Endodermal cell (in vitro differentiated cells): ENCODE measurements around the gene TOMM34. TPM values are rescaled to one million over a fixed set of nuclear protein-coding genes. Genes with fewer than 3 reads are reported as not detected.
A peak's percentile ranks its signal among the peaks of the same experiment; 100 is the strongest.

Source experiments
- DNase-seq: peaks from one replicate; pipeline ENCODE4 v3.0.0-alpha.2; 2017
- H3K27ac ChIP-seq: 2 replicates; pipeline ENCODE4 v1.5.1; 2013; ENCODE audit warnings: mild to moderate bottlenecking, low read depth, low read length, moderate library complexity
- H3K27me3 ChIP-seq: 2 replicates; pipeline ENCODE4 v1.6.1; 2013; ENCODE audit warnings: mild to moderate bottlenecking, low read length, moderate library complexity; ENCODE audit not compliant: insufficient read depth, control insufficient read depth, poor library complexity, severe bottlenecking
- H3K36me3 ChIP-seq: 2 replicates; pipeline ENCODE4 v1.7.0; 2013; ENCODE audit warnings: mild to moderate bottlenecking, low read length, moderate library complexity; ENCODE audit not compliant: control insufficient read depth, insufficient read depth
- H3K4me1 ChIP-seq: one replicate; pipeline ENCODE4 v1.7.0; 2013; ENCODE audit warnings: low read length; ENCODE audit not compliant: control insufficient read depth, insufficient read depth
- H3K4me3 ChIP-seq: 2 replicates; pipeline ENCODE4 v1.5.1; 2013; ENCODE audit warnings: mild to moderate bottlenecking, low read length, moderate library complexity
- H3K9ac ChIP-seq: 2 replicates; pipeline ENCODE4 v1.6.1; 2013; ENCODE audit warnings: mild to moderate bottlenecking, low read length, moderate library complexity; ENCODE audit not compliant: poor library complexity, severe bottlenecking; ENCODE audit errors: extremely low read depth
- H3K9me3 ChIP-seq: 2 replicates; pipeline ENCODE4 v1.6.1; 2013; ENCODE audit warnings: mild to moderate bottlenecking, low read length, moderate library complexity; ENCODE audit not compliant: control insufficient read depth
- H3K27ac Mint-ChIP-seq: 2 replicates; pipeline ENCODE4 v1.8.0; 2020; ENCODE audit warnings: mixed read lengths
- H3K27me3 Mint-ChIP-seq: 2 replicates; pipeline ENCODE4 v1.8.0; 2021; ENCODE audit warnings: mild to moderate bottlenecking, mixed read lengths; ENCODE audit not compliant: insufficient read depth
- H3K36me3 Mint-ChIP-seq: 2 replicates; pipeline ENCODE4 v1.8.0; 2020; ENCODE audit warnings: low read depth, mixed read lengths
- H3K4me1 Mint-ChIP-seq: 2 replicates; pipeline ENCODE4 v1.8.0; 2020; ENCODE audit warnings: mixed read lengths
- H3K4me3 Mint-ChIP-seq: 2 replicates; pipeline ENCODE4 v1.8.0; 2020; ENCODE audit warnings: mild to moderate bottlenecking, moderate library complexity, mixed read lengths
- H3K9me3 Mint-ChIP-seq: 2 replicates; pipeline ENCODE4 v1.8.0; 2020; ENCODE audit warnings: mild to moderate bottlenecking, mixed read lengths
- CTCF ChIP-seq: fragments of 200-600 bp; sonication (generic); conservative IDR thresholded peaks from 2 replicates; pipeline ENCODE4 v1.5.0; 2021; ENCODE audit warnings: antibody characterized with exemption, mild to moderate bottlenecking
- WGBS, 2 experiments: methylation state at CpG; one replicate each; pipeline versions ENCODE4 v1.1.5 to v1.1.7; 2013; ENCODE audit warnings: missing lambda C conversion rate in 2 of 2, mixed read lengths in 1 of 2; ENCODE audit not compliant: insufficient coverage in 1 of 2, insufficient read length in 1 of 2; 5-methylcytosine and 5-hydroxymethylcytosine counted together
- total RNA-seq, 2 donors: library from RNA; stranded (reverse); fragmentation: NEBNext Ultra II Directional in 1 of 2; extraction: Animal tissue kit (Norgen Biotek cat#: 25700) in 1 of 2; gene quantifications; 2 replicates in 1 of 2; 3 replicates in 1 of 2; pipeline ENCODE4 v1.2.1, GENCODE V29; 2021

TOMM34 gene
- total RNA-seq, 2 donors from 2014 or later, result 43.6 to 43.9 TPM

- WGBS, 2 experiments, result 89 to 92% methylated on average over 11 to 12 of the region's 12 CpGs
- peaks cover 71% of the 10 kb centered on the region for H3K36me3 Mint-ChIP-seq
- DNase-seq, result peak; percentile 69
- Histone ChIP-seq H3K27me3 (no peaks in the 10 kb centered on the region), H3K9me3 (no peaks in the 10 kb centered on the region), H3K27ac (no peak overlapping the region), H3K36me3 (peaks cover 68% of the 10 kb centered on the region), H3K4me3 (no peak overlapping the region), H3K9ac (no peak overlapping the region), H3K4me1 (no peaks in the 10 kb centered on the region)
- no peak overlapping the region for H3K4me3 Mint-ChIP-seq
- no peak overlapping the region for H3K27ac Mint-ChIP-seq
- no peaks in the 10 kb centered on the region for H3K9me3 Mint-ChIP-seq
- H3K4me1 Mint-ChIP-seq, result peaks cover 13% of the 10 kb centered on the region
- no peaks in the 10 kb centered on the region for H3K27me3 Mint-ChIP-seq
- TF ChIP-seq CTCF, result no peak
Measured at GRCh38 chr20:44916586-44916985, 43.6 kb downstream of the TOMM34 start.

GRCh38 chr20:44914924-44915323 lies 45.3 kb downstream of the TOMM34 start:
- H3K36me3 ChIP-seq, result peaks cover 65% of the 10 kb centered on the region
- H3K27me3 ChIP-seq, result no peaks in the 10 kb centered on the region
- H3K4me1 ChIP-seq, result no peaks in the 10 kb centered on the region
- no peaks in the 10 kb centered on the region for H3K27me3 Mint-ChIP-seq
- H3K27ac Mint-ChIP-seq, result no peak overlapping the region
- no peaks in the 10 kb centered on the region for H3K9me3 Mint-ChIP-seq
- WGBS, 2 experiments, result 90 to 91% methylated on average over 1 of the region's 1 CpG
- DNase-seq, result no peak
- no peak overlapping the region for H3K4me3 ChIP-seq
- H3K4me1 Mint-ChIP-seq, result peaks cover 15% of the 10 kb centered on the region
- no peak overlapping the region for H3K27ac ChIP-seq
- H3K9ac ChIP-seq, result no peak overlapping the region
- no peak for TF ChIP-seq CTCF
- H3K4me3 Mint-ChIP-seq, result no peak overlapping the region
- peaks cover 65% of the 10 kb centered on the region for H3K36me3 Mint-ChIP-seq
- H3K9me3 ChIP-seq, result no peaks in the 10 kb centered on the region

GRCh38 chr20:44912189-44912588 lies 48.0 kb downstream of the TOMM34 start:
- 82 to 100% methylated on average over 1 to 2 of the region's 2 CpGs for WGBS, 2 experiments
- Mint-ChIP-seq H3K9me3 (no peaks in the 10 kb centered on the region), H3K27ac (peak overlapping the region; percentile 71), H3K36me3 (peaks cover 57% of the 10 kb centered on the region), H3K27me3 (no peaks in the 10 kb centered on the region), H3K4me3 (peak overlapping the region; percentile 79), H3K4me1 (peaks cover 26% of the 10 kb centered on the region)
- DNase-seq, result no peak
- Histone ChIP-seq H3K9ac (no peak overlapping the region), H3K36me3 (peaks cover 62% of the 10 kb centered on the region), H3K27me3 (no peaks in the 10 kb centered on the region), H3K27ac (no peak overlapping the region), H3K4me1 (no peaks in the 10 kb centered on the region), H3K4me3 (peak overlapping the region; percentile 68), H3K9me3 (no peaks in the 10 kb centered on the region)
- no peak for TF ChIP-seq CTCF
